HG02610 (cell line): ENCODE results near the gene FRYL.
A peak's percentile ranks its signal among the peaks of the same experiment; 100 is the strongest.
"Not testable (repeated sequence)": the region's sequence is repeated elsewhere in the genome, so short reads cannot be mapped to it uniquely, and the experiment has no call there.

Experiments
- ATAC-seq: cut with Tn5 transposase; IDR thresholded peaks from one replicate; pipeline ENCODE4 v1.9.1; 2021; ENCODE audit warnings: mild to moderate bottlenecking, moderate library complexity; ENCODE audit not compliant: unreplicated experiment

Gene FRYL

GRCh38 chr4:48779998-48780864 is at the start of gene FRYL:
Gene FRYL (minus strand): TSS chr4:48780279. CDS start chr4:48634410, 145,869 bp downstream.
- peak; percentile 89 for ATAC-seq

- no peak for ATAC-seq
Measured at GRCh38 chr4:48827622-48828021, 47.5 kb upstream of the FRYL start.

GRCh38 chr4:48821431-48821830 is 41.4 kb upstream of the FRYL start:
- not testable (repeated sequence) for ATAC-seq

- no peak for ATAC-seq
Measured at GRCh38 chr4:48816971-48817370, 36.9 kb upstream of the FRYL start.

GRCh38 chr4:48816297-48816696 is 36.2 kb upstream of the FRYL start:
- ATAC-seq = not testable (repeated sequence)

- ATAC-seq = peak; percentile 50
Measured at GRCh38 chr4:48815483-48815882, 35.4 kb upstream of the FRYL start.

- peak; percentile 71 for ATAC-seq
Measured at GRCh38 chr4:48813964-48814363, 33.9 kb upstream of the FRYL start.

- no peak for ATAC-seq
Measured at GRCh38 chr4:48812866-48813265, 32.8 kb upstream of the FRYL start.

DNA sequence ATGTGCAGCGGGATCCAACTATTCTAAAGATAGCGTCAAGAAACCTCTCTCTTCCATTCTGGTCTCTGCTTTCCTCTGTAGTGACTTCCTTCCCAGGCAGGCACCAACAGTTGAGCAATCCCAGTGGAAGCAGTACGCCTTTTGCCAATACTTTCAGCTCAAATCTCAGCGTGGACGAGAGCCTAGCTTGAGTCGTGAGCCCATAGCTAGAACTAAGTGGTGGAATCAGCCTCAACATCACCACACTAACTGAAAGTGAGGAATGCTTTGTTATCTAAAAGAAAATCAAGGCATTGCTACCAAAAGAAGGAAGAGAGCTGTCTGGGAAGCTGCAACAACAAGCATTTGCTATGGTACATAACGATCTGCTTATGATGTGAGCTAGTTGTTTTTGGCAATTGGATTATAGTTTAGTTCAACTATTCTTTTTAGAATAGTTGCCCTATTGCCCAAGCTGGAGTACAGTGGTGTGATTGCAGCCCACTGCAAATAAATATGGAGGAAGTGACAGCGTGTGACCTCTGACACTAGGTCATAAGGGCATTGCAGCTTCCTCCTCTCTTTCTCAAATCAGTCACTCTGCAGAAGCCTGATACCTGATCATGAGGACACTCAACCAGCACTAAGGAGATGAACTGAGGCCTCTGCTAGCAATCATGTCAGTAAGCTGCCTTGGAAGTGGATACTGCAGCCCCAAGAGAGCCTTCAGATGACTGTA is 24.7 kb upstream of the FRYL start:
- ATAC-seq = no peak

- no peak for ATAC-seq
Measured at GRCh38 chr4:48801016-48801715, 21.1 kb upstream of the FRYL start.

GRCh38 chr4:48800155-48800554 is 20.1 kb upstream of the FRYL start:
- not testable (repeated sequence) for ATAC-seq

- peak; percentile 42 for ATAC-seq
Measured at GRCh38 chr4:48799157-48799556, 19.1 kb upstream of the FRYL start.

DNA sequence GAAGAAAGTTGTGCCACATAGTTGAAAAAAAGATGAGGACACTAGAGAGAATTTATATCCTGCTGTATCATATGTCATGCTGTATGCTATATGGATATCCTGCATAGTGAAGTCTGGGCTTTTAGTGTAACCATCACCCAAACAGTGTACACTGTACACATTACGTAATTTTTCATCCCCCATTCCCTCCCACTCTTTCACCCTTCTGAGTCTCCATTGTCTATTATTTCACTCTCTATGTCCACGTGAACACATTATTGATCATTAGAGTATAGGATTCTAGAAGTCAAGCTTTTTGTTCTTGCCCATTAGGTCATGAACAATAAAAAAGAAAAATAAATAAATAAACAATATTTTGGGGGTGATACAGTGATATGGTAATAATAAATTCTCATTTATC is 18.0 kb upstream of the FRYL start:
- ATAC-seq = no peak

GRCh38 chr4:48796927-48797679 is 17.0 kb upstream of the FRYL start:
- no peak for ATAC-seq

DNA sequence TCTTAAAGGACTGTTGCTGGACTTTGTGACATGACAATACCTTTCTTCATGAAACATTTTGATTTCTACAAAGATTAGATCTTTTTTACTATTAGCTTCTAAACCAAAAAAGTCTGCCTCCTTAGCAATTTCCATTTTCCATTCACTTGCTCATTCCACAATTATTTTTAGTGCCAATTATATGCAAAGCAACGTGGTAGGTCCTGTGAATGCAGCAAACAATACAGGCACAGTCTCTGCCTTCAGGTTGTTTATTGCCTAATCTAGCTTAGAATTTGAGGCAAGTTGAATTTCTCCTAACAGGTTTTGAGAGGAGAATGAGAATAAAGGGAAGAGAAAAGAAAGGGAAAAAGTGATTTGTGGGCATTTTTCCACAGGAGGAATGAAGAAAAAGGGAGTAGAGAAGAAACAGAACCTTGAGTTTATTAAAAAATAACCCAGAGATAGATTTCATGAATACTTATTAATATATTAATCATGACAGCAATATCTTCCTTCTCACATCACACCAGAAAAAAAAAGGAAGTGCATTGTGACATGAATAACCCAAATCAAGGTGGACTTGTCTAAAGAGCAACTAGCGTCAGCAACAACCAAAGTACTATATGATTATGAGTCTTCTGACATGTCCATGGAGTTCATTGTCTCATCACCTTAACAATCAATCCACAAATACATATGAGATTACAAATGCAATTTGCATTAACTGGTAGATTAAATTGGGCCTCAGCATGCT is 16.3 kb upstream of the FRYL start:
- no peak for ATAC-seq

DNA sequence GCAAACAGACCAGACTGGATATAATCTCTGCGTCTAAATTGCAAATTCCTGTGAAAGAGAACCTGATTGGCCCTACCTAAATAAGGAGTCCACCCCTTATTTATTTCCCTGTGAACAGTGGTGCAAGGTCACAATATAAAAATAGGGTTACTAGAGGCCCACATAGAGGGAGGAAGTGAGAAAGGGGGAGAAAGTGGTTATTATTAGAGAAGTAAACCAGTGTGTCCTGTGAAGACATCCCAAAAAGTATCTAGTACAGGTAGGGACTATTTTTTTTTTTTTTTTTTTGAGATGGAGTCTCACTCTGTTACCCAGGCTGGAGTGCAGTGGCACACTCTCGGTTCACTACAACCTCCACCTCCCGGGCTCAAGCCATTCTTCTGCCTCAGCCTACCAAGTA is 15.0 kb upstream of the FRYL start:
- no peak for ATAC-seq

DNA sequence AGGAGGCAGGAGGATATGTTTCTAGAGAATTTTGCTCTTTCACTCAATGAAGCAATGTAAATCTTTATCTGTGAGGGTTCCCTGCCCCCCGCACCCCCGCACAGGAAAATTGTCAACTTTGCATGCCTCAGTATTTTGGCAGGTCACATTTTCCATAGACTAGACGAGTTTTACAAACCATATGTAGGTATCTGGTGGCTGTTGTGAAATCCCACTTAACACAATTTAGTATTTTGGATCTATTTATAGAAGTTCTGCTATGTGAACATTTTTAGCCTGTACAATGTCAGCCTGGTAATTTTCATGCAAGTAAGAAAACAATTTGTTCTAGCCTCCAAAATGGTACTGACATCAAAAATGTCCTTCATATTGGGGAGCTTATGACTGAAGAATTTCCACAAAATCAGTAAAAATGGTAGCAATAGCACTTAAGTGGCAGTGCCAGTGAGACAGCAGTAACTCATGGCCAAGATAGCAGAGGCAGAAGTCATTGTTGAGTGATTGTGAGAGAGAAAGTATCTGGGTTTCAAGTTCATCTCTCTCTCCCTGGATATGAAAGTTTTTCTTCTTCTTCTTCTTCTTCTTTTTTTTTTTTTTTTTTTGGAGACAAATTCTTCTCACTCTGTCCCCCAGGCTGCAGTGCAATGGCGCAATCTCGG is 12.4 kb upstream of the FRYL start:
- ATAC-seq = peak; percentile 73

- no peak for ATAC-seq
Measured at GRCh38 chr4:48791313-48791712, 11.2 kb upstream of the FRYL start.

DNA sequence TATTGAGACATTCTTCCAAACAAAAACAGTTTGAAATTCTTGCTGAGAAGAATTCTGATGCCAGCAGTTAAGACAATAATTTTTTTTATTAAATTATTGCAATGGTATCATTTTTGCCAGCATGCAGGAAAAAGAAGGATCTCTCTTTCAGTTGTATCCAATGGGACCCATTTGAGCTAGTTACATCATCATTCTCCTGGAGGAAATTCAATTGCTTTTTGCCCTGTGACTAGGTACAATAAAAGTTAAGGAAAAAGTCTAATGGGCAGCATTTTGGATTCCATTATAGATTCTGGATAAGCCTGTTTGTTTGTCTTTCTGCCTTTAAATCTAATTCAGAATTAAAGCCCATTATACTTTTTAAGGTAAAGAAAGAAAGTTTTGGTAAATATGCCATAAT is 10.5 kb upstream of the FRYL start:
- ATAC-seq = no peak

GRCh38 chr4:48787056-48787455 is 7.0 kb upstream of the FRYL start:
- ATAC-seq = no peak
